ENCODE measurements around the gene JAK3. TPM values are rescaled to one million over a fixed set of nuclear protein-coding genes. Genes with fewer than 3 reads are reported as not detected.

The JAK3 gene
- polyA plus RNA-seq, 1 of the 3 experiments (the other 2 are of a cell fraction), result 1.3 TPM

GRCh38 chr19:17824339-17824738 lies 23.4 kb downstream of the JAK3 start (continued):
- no peak for TF ChIP-seq FOSL2 (IDR thresholded peaks at IDR 0.05; ENCODE audit: borderline replicate concordance, low read depth)
- no peak for TF ChIP-seq FOXM1 (IDR thresholded peaks at IDR 0.05; ENCODE audit: low read depth)
- no peak for TF ChIP-seq JUND (IDR thresholded peaks at IDR 0.05)
- no peak for TF ChIP-seq TEAD4 (IDR thresholded peaks at IDR 0.05; ENCODE audit: borderline replicate concordance, insufficient read depth)

- DNase-seq, result no peak
- TF ChIP-seq, protein P1, sequence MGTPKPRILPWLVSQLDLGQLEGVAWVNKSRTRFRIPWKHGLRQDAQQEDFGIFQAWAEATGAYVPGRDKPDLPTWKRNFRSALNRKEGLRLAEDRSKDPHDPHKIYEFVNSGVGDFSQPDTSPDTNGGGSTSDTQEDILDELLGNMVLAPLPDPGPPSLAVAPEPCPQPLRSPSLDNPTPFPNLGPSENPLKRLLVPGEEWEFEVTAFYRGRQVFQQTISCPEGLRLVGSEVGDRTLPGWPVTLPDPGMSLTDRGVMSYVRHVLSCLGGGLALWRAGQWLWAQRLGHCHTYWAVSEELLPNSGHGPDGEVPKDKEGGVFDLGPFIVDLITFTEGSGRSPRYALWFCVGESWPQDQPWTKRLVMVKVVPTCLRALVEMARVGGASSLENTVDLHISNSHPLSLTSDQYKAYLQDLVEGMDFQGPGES (IDR thresholded peaks at IDR 0.05; ENCODE audit: low read depth, low read length), result no peak
- TF ChIP-seq SMC3 (IDR thresholded peaks at IDR 0.05; ENCODE audit: low read depth, low read length), result no peak
- Histone ChIP-seq H4K20me1 (ENCODE audit: insufficient read depth) (no peaks in the 10 kb centered on the region), H3K9me3 (no peaks in the 10 kb centered on the region), H3K9me2 (no peaks in the 10 kb centered on the region), H3K4me1 (ENCODE audit: control insufficient read depth in 1 of 2, insufficient read depth in 2 of 2, low read depth in 1 of 2, low read length in 1 of 2) (no peaks in the 10 kb centered on the region), H3K27ac (ENCODE audit: low read depth in 2 of 2, low read length in 1 of 2) (no peak within 1 kb of the TSS), H3K36me3 (replicated peaks in 1 of 2; ENCODE audit: control insufficient read depth in 1 of 2, insufficient read depth in 2 of 2, low read length in 1 of 2) (no peaks in the 10 kb centered on the region), H3F3A (replicated peaks; ENCODE audit: insufficient read depth) (no peaks in the 10 kb centered on the region), H2AFZ (ENCODE audit: low read depth) (no peak within 1 kb of the TSS), H3K4me2 (no peak within 1 kb of the TSS), H3K9ac (no peak within 1 kb of the TSS), H3K27me3 (ENCODE audit: insufficient read depth) (no peaks in the 10 kb centered on the region), H3K79me2 (ENCODE audit: insufficient read depth) (no peaks in the 10 kb centered on the region), H3K4me3 (ENCODE audit: low read depth in 2 of 2, low read length in 1 of 2) (no peak within 1 kb of the TSS)
- ChIA-PET POLR2A (no interaction called here), CTCF (no interaction called here)
- 86% methylated on average over 17 of the region's 34 CpGs for WGBS (ENCODE audit: low lambda C conversion rate)
These were observed 26.6 kb downstream of the JAK3 start, which contains the start of gene INSL3 for GRCh38 chr19:17821190-17821589. Gene INSL3 (minus strand): TSS chr19:17821519. CDS start chr19:17821506, 13 bp downstream.

- H3K4me1 ChIP-seq (ENCODE audit: control insufficient read depth in 1 of 2, insufficient read depth in 2 of 2, low read depth in 1 of 2, low read length in 1 of 2), result no peaks in the 10 kb centered on the region
- H3K27ac ChIP-seq (ENCODE audit: low read depth in 2 of 2, low read length in 1 of 2), result no peak overlapping the region
- H3K4me3 ChIP-seq (ENCODE audit: low read depth in 2 of 2, low read length in 1 of 2), result no peak overlapping the region
- no peaks in the 10 kb centered on the region for H4K20me1 ChIP-seq (ENCODE audit: insufficient read depth)
- WGBS (ENCODE audit: low lambda C conversion rate), result 58% methylated on average over 9 of the region's 13 CpGs
- no peaks in the 10 kb centered on the region for H3K9me2 ChIP-seq
- DNase-seq, result no peak
- no peak overlapping the region for H3K4me2 ChIP-seq
- H2AFZ ChIP-seq (ENCODE audit: low read depth), result no peak overlapping the region
- no peaks in the 10 kb centered on the region for H3K27me3 ChIP-seq (ENCODE audit: insufficient read depth)
- ChIA-PET POLR2A (no interaction called here), CTCF (no interaction called here)
- H3F3A ChIP-seq (replicated peaks; ENCODE audit: insufficient read depth), result no peaks in the 10 kb centered on the region
- H3K9me3 ChIP-seq, result no peaks in the 10 kb centered on the region
- no peaks in the 10 kb centered on the region for H3K36me3 ChIP-seq (replicated peaks in 1 of 2; ENCODE audit: control insufficient read depth in 1 of 2, insufficient read depth in 2 of 2, low read length in 1 of 2)
- H3K79me2 ChIP-seq (ENCODE audit: insufficient read depth), result no peaks in the 10 kb centered on the region
- H3K9ac ChIP-seq, result no peak overlapping the region
- TF ChIP-seq PBX3 (IDR thresholded peaks at IDR 0.05) (no peak), MEF2A (IDR thresholded peaks at IDR 0.05; ENCODE audit: borderline replicate concordance, low read depth) (no peak), EP300 (IDR thresholded peaks at IDR 0.05; ENCODE audit: borderline replicate concordance in 1 of 2, low read depth in 1 of 2, low read length in 1 of 2) (no peak), SMC3 (IDR thresholded peaks at IDR 0.05; ENCODE audit: low read depth, low read length) (no peak), MXI1 (IDR thresholded peaks at IDR 0.05; ENCODE audit: low read depth, low read length) (no peak), RXRA (IDR thresholded peaks at IDR 0.05; ENCODE audit: borderline replicate concordance, low read depth) (no peak), MAX (IDR thresholded peaks at IDR 0.05; ENCODE audit: low read depth) (no peak), TAF1 (IDR thresholded peaks at IDR 0.05; ENCODE audit: borderline replicate concordance, low read depth, low read length) (no peak), USF1 (IDR thresholded peaks at IDR 0.05; ENCODE audit: borderline replicate concordance, low read depth) (no peak)
- TF ChIP-seq, protein P1 (IDR thresholded peaks at IDR 0.05; ENCODE audit: low read depth, low read length), result no peak
- TF ChIP-seq, protein P2, sequence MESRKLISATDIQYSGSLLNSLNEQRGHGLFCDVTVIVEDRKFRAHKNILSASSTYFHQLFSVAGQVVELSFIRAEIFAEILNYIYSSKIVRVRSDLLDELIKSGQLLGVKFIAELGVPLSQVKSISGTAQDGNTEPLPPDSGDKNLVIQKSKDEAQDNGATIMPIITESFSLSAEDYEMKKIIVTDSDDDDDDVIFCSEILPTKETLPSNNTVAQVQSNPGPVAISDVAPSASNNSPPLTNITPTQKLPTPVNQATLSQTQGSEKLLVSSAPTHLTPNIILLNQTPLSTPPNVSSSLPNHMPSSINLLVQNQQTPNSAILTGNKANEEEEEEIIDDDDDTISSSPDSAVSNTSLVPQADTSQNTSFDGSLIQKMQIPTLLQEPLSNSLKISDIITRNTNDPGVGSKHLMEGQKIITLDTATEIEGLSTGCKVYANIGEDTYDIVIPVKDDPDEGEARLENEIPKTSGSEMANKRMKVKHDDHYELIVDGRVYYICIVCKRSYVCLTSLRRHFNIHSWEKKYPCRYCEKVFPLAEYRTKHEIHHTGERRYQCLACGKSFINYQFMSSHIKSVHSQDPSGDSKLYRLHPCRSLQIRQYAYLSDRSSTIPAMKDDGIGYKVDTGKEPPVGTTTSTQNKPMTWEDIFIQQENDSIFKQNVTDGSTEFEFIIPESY (IDR thresholded peaks at IDR 0.05; ENCODE audit: borderline replicate concordance, low read depth), result no peak
These were observed 30.0 kb downstream of the JAK3 start for GRCh38 chr19:17817668-17818363.

Data from SK-N-SH (cell line).